ENCODE measurements around the gene NOP14.
"Not testable (repeated sequence)": the region's sequence is repeated elsewhere in the genome, so short reads cannot be mapped to it uniquely, and the experiment has no call there.

Gene NOP14

DNA sequence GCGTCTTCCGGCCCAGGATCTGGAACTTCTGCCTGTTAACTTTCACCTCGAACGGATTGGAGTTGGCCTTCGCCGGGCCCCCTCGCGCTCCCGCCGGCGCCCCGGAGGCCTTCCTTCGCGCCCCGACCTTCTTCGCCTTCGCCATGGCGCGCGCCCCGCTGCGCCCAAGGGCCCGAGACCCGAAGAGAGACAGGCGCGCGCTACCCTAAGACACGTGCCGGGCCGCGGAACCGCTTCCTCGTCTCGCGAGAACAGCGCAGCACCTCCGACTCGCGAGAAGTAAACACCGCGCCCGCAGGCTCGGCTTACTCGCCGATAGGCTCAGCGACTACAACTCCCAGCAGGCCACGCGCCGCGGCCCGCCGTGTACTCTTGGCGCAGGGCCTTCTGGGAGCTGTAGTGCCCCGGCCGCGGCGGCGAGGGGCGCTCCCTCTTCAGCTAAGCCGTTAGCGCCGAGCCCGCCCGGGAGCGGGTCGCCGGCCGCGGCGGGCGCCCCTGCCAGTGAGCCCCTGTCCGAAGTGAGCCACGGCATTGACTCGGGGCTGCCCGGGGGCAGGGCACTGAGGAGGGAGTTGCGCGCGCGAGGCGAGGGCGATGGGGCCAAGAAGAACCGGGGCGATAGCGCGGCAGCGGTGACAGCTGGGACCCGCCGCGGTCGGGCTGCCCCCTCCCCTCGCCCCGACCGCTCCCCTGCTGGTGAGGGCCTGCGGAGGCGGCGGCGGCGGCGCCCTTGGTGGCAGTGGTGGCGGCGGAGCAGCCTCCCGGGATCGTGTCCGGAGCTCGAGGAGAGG lies at the start of gene NOP14, which contains the start of gene GRK4:
NOP14 (minus strand) TSS at position 232 of the 791 bp plus-strand sequence; CDS start at position 145, 87 bp downstream.
GRK4 (plus strand) TSS at position 397 of the 791 bp plus-strand sequence. CDS start 500 bp downstream, outside the sequence.
- peak; percentile 94 to 97 for DNase-seq (ENCODE audit: low read depth in 2 of 2)

DNA sequence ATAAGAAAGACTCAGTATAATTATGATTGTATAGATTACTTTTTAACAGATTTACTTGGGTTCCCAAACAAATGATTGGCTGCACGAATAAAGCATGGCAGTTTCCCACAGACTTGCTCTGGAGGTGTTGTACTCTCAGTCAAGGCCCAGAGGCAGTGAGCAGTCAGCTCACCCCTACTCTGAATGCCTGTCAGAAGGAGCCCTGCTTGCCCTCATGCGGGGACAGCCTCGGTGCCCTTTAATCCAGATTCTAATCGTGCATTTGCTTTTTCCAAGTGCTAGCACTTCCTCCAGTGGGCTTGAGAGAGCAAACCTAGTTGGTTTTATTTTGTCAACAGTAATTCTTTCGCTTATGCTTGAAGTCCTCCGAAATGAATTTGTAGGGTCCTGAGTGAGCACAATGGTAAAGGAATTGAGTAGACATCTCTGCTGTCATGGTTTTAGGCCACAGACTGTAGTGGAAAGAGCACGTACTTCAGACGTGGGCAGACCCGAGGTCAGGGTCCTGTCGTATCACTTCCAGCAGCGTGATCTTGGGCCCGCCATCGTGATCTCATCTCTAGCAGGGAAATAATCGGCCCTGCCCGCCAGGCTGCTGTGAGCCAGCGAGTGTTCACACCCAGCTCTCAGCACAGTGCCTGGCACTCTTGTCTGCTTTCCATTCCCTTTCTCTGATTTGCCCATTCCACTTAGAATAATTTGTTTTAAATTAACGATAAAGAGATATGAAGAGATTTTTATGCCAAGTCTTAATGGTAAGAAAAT lies 48.4 kb upstream of the NOP14 start:
- no peak for DNase-seq (ENCODE audit: low read depth in 2 of 2)

DNA sequence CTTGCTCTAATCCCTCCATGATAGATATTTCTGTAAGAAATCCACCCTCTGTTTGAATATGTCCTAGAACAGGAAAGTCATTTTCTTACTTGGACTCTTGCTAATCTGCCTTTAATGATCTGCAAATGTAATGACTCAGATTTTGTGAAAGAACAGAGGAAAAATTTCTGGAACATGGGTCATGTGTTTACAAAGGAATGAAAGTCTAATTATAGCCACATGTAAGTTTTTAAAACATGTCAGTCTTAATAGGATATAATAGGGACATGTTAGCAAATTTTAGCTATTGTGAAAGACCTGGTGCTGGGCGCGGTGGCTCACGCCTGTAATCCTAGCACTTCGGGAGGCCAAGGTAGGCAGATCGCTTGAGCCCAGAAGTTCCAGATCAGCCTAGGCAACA lies 47.8 kb upstream of the NOP14 start:
- DNase-seq (ENCODE audit: low read depth in 2 of 2): no peak

DNA sequence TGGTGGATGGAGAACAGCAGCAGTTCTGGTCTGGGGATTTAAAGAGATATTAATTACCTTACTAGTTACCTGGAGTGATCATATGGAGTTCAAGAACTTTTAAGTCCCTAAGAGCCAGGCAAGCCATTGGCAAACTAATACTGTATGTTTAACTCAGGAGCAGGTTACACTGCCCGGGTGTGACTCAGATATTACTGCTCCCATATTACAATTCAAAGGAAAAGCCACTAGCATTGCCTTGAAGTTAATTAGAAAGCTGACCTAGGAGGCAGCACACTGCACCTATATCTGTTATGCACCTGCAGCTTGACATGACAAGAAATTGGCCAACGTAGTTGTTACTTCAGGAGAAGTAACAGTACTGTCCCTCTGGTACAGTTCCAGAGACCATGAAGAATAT lies 47.4 kb upstream of the NOP14 start:
- DNase-seq (ENCODE audit: low read depth in 2 of 2): no peak

DNA sequence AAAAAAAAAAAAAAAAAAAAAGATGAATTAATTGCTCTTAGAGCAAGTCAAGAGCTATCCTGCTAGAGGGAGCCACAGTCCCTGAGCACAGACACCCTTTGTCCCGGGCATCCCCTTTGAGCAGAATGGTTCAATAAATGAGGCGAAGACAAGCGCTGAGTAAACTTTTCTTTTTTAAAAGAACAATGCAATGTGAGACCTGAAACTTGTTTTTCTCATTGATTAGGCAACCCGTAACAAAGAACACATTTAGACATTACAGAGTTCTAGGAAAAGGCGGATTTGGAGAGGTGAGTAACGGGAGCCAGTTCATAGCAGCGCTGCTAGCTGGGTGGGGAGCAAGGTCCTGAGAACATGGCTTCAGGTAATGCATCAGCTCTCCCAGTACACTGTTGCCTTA lies 46.2 kb upstream of the NOP14 start:
- no peak for DNase-seq (ENCODE audit: low read depth in 2 of 2)

DNA sequence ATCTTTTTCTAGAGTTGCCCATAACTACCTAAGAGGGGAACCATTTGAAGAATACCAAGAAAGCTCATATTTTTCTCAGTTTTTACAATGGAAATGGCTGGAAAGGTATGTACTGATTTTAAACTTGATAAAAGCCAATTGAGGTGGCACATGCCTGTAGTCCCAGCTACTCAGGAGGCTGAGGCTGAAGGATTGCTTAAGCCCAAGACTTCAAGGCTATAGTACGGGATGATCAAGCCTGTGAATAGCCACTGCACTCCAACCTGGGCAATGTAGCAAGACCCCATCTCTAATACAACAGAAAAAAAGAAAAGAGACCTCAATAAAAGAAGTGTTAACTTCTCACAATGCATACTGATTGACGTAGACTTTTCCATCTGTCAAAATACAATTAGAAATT lies 44.5 kb upstream of the NOP14 start:
- no peak for DNase-seq (ENCODE audit: low read depth in 2 of 2)

DNA sequence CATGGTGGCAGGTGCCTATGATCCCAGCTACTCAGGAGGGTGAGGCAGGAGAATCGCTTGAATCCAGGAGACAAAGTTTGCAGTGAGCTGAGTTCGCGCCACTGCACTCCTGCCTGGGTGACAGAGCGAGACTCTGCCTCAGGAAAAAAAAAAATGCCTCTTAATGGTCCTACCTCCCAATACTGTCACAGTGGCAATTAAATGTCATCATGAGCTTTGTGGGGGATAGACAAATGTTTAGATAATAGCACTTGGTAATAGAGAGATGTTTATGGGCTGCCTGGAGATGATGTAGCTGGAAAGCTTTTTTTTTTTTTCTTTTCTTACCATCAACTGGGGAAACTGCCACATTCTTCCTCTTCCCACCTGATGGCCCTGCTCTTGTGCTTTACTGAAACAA lies 33.2 kb upstream of the NOP14 start:
- no peak for DNase-seq (ENCODE audit: low read depth in 2 of 2)

DNA sequence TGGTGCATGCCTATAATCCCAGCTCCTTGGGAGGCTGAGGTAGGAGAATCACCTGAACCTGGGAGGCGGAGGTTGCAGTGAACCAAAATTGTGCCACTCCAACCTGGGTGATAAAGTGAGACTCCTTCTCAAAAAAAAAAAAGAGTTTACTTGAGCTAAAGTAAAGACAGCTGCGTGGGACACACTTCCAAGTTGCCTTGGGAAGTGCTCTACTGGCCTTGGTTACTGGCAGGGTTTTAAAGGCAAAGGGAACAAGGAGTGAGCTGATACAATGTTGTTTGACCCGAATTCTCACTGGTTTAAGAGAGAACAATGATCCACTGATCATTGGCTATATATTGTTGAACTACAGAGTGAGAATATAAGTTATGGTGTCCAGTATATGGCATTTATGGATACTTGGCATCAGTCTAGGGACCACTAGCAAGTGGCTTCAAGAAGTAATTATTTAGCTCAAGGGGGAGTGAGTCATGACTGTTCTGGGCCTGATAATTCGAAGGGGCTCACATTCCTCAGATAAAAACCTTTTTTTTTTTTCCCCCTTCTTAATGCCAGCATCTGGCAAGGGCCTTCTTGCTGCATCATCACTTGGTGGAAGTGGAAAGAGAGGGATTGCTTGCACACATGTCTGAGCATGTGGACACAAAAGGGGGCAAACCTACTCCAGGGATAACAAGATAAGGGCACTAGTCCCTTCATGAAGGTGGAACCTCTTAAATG lies 32.5 kb upstream of the NOP14 start:
- no peak for DNase-seq (ENCODE audit: low read depth in 2 of 2)

DNA sequence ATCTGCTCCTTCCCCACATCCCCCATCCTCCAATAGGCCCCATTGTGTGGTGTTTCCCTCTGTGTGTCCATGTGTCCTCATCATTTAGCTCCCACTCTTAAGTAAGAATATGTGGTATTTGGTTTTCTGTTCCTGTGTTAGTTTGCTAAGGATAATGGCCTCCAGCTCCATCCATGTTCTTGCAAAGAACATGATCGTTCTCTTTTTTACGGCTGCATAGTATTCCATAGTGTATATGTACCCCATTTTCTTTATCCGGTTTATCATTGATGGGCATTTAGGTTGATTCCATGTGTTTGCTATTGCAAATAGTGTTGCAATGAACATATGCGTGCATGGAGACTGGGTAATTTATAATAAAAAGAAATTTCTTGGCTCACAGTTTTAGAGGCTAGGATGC lies 31.7 kb upstream of the NOP14 start:
- no peak for DNase-seq (ENCODE audit: low read depth in 2 of 2)

DNA sequence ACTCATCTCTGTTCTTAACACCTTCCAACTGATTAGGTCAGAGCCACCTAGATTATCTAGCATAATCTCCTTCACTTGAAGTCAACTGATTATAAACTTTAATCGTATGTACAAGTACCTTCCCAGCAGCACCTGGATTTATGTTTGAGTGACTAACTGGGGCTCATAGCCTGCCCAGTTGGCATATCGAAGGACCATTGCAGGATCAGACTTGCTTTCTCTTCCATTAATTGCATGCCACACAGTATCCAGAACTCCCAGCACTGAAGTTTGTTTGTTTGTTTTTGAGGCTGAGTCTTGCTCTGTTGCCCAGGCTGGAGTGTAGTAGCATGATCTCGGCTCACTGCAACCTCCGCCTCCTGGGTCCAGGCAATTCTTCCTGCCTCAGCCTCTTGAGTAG lies 28.0 kb upstream of the NOP14 start:
- no peak for DNase-seq (ENCODE audit: low read depth in 2 of 2)

DNA sequence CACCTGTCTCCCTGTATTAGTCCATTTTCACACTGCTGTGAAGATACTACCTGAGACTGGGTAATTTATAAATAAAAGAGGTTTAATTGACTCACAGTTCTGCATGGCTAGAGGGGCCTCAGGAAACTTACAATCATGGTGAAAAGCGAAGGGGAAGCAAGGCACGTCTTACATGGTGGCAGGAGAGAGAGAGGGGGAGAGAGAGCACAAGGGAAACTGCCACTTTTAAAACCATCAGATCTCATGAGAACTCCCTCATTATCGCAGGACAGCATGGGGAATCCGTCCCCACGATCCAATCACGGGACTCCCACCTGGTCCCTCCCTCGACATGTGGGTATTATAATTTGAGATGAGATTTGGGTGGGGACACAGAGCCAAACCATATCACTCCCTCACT lies 20.5 kb upstream of the NOP14 start:
- not testable (repeated sequence) for DNase-seq (ENCODE audit: low read depth in 2 of 2)

DNA sequence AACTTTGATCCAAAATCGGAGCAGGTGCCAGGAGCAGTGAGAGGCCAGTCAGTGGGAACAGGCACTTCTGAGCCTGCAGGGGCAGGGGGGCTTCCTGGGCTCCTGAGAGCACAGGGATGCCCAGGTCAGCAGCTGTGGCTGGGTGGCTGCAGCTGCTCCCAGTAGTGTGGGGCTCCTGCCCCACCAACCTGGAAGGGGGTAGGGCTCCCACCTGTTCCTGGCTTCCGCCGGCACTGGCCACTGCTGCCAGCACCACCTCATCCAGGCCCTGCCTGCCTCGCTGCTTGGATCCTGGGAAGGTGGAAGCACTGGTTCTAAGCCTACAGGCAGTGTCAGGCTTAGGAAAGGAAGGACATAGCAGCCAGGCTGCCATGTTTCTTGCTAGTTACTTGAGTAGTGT lies 18.8 kb upstream of the NOP14 start:
- no peak for DNase-seq (ENCODE audit: low read depth in 2 of 2)

DNA sequence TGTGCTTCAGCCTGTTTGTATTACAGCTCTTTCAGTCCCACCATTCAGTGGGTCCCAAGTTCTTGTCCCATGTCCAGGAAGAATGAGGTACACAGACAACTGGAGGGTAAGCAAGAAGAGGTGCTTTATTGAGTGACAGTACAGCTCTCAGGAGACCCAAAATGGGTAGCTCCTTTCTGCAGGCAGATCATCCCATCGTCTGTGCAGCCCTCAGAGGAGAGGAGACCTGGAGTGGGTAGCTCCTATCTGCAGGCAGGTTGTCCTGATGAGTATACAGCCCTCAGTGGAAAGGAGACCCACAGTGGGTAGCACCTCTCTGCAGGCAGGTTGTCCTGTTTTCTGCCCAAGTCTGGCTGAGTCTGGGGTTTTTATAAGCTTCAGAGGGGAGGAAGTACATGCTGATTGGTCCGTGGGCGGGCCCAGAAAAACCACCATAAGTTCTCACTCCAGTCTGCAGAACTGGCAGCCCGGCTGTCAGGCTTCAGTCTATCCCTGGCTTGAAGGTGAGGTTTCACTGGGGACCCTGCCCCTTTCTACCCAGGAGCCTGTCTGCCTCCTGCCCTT lies 18.1 kb upstream of the NOP14 start:
- DNase-seq (ENCODE audit: low read depth in 2 of 2): no peak

DNA sequence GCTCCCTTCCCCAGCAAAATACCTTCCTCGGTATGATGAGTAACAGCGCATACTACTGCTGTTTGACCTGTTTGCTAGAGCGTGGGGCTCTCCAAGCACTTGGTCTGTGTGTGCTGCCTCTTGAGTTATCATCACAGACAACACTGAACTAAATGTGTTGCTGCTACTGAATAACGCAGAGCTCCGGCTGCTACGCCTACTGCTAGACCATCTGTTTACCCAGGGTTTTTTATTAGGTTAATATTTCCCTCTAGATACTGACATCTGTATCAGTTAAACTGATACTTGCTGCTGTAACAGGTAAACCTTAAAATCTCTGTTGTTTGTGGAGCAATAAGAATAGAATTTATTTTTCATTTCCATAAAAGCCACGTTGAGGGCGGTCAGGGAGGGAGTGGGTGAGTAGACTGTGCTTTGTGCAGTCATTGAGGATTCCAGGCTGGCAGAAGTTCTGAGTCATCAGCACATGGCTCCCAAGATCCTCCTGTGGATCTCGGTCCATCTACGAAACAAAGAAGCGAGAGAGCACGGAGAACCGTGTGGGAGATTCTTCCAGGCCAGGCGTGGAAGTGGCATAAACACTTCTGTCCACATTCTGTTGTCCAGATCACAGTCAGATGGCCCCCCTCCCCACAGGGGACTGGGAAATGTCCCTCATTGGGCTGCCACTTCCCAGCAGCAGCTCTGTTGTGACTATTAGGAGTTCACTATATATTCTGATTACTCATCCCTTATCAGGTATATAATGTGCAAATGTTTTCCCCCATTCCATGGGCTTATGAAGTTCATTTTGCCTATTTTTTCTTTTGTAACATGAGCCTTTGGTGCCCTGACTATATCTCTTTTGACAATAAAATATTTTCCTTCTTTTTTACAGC lies 14.2 kb upstream of the NOP14 start:
- DNase-seq (ENCODE audit: low read depth in 2 of 2): no peak

DNA sequence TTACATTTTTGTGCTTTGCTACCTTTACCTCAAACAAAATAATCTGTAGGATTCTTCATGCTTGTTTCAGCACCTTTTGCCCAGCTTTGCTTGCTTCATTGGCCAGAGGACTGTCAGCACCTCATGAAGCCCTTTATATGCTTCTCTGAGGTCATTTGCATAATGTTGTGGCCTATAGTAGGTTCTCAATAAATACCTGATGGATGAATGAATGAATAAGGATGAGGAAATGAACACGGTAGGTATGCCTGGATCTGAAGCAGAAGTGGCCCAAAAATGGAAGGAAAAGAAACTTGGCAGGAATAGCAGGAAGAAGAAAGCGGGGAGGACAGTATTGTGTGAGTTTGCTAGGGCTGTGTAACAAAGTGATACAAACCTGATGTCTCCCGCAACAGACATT lies 8.1 kb upstream of the NOP14 start:
- DNase-seq (ENCODE audit: low read depth in 2 of 2): no peak

DNA sequence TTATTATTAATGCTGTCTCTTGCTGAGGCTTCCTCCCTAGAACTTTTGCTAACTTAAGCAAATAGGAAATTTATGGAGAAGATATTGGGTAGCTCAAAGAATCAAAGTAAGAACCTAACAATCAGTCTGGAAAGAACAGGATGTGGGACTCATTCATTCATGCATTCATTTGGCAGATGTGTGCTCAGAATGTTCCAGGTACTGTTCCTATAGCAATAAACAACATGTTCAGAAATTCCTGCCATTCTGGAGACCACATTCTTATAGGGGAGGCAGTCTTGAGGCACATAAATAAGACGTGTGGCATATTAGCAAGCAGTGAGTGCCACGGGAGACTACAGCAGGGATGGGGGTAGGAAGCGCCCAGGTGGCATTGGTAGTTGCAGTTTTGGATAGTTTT lies 5.2 kb upstream of the NOP14 start:
- DNase-seq (ENCODE audit: low read depth in 2 of 2): no peak

DNA sequence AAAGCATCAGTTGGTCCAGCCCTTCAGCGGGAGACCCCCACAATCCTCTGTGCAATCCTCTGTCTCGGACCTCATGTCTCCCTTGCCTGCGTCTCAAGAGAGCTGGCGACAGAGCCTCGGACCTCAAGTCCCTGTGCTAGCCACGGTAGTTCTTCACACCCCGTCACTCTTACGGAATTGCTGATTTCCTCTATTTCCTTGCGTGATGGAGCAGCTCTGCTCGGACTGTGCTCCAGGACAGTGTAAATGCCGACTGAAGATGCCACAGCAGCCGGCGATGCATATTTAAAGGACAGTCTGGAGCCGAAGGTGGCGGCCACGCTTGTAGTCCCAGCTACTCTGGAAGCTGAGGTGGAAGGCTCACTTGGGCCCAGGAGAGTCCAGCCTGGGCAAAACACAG lies 2.1 kb upstream of the NOP14 start:
- DNase-seq (ENCODE audit: low read depth in 2 of 2): no peak

DNA sequence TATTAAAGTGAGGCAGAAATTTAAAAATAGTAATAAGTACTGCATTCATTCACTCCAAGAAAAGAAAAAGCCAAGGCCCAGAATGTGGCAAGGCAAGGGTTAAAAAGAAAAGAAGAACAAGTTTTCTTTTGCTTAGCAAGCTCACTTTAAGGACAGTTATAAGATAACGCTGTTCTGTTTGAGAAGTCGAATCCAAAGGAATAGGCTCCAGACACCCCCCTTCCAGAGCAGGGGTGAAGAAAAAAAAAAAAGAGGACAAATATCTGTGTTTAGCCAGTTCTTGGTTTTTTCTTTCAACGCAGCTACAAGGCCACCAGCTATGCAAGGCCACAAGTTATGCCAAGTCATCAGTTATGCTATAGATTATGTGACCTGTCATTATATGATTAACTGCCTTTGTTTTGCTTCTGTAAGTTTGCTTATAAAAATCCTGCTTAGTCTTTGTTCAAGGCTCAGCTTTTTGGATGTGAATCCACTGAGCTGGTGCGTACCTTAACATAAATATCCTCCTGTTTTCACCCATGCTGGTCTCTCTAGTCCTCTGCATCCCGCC lies 1.6 kb upstream of the NOP14 start:
- DNase-seq (ENCODE audit: low read depth in 2 of 2): no peak

DNA sequence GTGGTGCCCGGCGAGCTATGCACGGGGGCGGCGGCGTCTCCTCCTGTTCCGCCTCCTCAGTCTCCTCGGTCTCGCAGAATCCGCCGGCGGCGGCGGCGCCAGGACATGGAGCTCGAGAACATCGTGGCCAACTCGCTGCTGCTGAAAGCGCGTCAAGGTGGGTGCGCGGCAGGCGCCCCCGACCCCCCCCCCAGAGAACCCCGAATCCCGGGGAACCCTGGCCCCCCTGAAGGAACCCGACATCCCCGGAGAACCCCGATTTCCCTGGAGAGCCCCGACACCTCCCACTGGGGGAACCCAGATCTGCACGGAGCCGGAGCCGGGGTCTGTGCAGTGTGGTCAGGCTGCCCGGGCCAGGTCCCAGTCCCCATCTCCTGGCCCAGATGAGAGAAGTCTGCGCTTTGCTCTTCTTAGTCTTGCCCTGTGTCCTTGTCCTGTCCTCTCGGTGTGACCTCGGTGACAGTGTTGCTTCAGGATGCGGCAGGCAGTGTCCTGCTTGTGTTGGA lies 813 bp upstream of the NOP14 start:
- no peak for DNase-seq (ENCODE audit: low read depth in 2 of 2)

DNA sequence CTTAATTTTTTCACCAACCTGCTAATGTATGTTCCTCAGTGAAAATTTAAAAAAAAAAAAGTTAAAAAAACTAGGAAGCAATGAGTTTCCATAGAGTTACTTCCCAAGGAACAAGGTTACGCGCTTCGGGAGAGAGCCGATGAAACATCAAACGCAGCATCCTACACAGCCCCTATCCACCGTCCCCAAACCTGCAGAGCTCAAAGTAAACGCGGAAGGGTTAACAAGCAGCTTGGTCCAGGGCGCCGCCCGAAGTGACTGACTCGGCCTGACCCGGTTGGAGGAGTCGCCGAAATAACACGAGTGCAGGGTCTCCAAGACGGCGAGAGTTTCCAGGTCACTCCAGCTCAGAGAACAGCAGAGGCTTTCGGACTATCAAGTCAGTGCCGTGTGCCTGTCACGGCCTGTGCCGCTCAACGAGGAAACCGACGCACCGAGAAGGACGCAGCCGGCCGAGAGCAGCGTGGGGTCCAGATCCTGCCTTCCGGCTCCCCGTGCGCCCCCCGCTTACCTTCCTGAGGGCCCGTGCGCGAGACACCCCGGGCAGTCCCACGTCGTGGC lies 512 bp downstream of the NOP14 start:
- no peak for DNase-seq (ENCODE audit: low read depth in 2 of 2)

Measured in activated CD8-positive, alpha-beta memory T cell treated with anti-CD3 and anti-CD28 coated beads for 4 hours (primary cell).